Activated T-helper 2 cell treated with anti-CD3 and anti-CD28 coated beads, Interferon-gamma antibody, Interleukin-2, Interleukin-4, amounts not matched to agents 10 μg/mL and 5 μg/mL and 100 μg/mL, durations not matched to agents 14 hours and 24 hours and 36 hours (primary cell): Measurements from ENCODE around the gene NHLRC2. TPM values are rescaled to one million over a fixed set of nuclear protein-coding genes. Genes with fewer than 3 reads are reported as not detected.

ENCODE experiments used
- DNase-seq: peaks from one replicate; pipeline ENCODE4 v3.0.0; 2021; ENCODE audit warnings: low spot score
- H3K27ac Mint-ChIP-seq: one replicate; pipeline ENCODE4 v1.8.0; 2021; ENCODE audit warnings: mixed read lengths
- H3K27me3 Mint-ChIP-seq: one replicate; pipeline ENCODE4 v1.8.0; 2021; ENCODE audit warnings: low read depth, mixed read lengths
- H3K36me3 Mint-ChIP-seq: one replicate; pipeline ENCODE4 v1.8.0; 2021; ENCODE audit warnings: low read depth, mixed read lengths
- H3K4me1 Mint-ChIP-seq: one replicate; pipeline ENCODE4 v1.8.0; 2021; ENCODE audit warnings: low read depth, mixed read lengths
- H3K4me3 Mint-ChIP-seq: one replicate; pipeline ENCODE4 v1.8.0; 2021; ENCODE audit warnings: low read depth, mild to moderate bottlenecking, moderate library complexity, mixed read lengths
- H3K9me3 Mint-ChIP-seq: one replicate; pipeline ENCODE4 v1.8.0; 2021; ENCODE audit warnings: mixed read lengths
- intact Hi-C: fragments of 100-400 bp; cut with micrococcal nuclease; formaldehyde crosslinking; loops from one replicate; pipeline ENCODE4 v1.15.1; 2023
- total RNA-seq: library from RNA; stranded (reverse); gene quantifications from 2 replicates; pipeline ENCODE4 v1.2.3, GENCODE V29; 2022

The NHLRC2 gene
- total RNA-seq, 1 donor from 2014 or later = 26.0 TPM

DNA sequence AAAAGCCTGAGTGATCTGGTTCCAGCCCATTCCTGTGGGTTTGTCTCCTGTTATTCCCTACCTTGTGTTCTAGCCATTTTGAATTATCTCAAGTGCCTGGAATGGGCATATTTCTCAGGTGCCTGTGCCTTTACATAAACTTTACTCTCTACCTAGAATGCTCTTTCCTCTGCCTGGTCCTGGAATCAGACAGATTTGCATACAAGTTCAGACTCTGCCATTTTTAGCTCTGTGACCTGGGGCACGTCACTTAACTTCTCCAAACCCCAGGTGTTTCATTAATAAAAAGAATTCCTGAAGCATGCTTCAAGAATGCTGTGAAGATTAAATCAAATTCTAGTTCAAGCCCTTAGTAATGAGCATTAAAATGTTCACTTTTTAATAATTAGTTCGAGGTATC is 8.4 kb upstream of the NHLRC2 start:
- no peaks in the 10 kb centered on the region for H3K27me3 Mint-ChIP-seq
- H3K27ac Mint-ChIP-seq = no peak overlapping the region
- peaks cover 27% of the 10 kb centered on the region for H3K4me1 Mint-ChIP-seq
- no peaks in the 10 kb centered on the region for H3K9me3 Mint-ChIP-seq
- H3K36me3 Mint-ChIP-seq = peaks cover 50% of the 10 kb centered on the region
- no peak for DNase-seq
- intact Hi-C loops = loop anchor here (5.0 kb wide), 1 partner anchor 159 kb away; no protein-coding TSS in a partner anchor
- no peak overlapping the region for H3K4me3 Mint-ChIP-seq

DNA sequence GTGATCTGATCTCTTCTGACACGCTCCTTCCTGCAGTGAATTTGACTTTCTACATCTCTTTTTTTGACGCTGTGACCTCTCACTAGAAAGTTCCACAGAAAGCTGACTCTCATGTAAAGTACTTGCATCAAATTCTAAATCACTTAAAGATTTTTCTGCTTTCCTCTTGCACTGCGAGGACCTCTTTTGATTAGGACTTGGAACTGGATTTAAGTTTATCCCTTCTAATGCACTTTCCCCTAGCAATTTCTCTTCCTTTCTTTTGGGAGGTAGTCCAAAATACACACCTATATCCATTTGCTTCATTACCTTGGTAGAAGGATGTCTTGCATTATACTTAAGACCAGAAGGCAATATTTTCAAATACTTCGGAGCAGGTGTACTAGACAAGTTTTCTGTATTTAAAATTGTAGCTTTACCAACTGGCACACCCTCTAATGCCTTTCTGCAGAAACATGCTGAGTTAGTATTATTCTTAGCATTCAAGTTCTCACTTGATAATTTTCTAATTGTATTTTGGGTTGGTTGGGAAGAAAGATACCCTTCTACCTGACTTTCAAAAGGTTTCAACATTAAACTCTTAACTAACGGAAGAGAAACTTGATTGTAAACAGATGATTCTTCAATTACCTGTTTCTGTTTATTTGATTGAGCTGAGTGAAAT is 5.2 kb upstream of the NHLRC2 start:
- intact Hi-C loops = loop anchor here (5.0 kb wide), 1 partner anchor 162 kb away; no protein-coding TSS in a partner anchor
- H3K4me1 Mint-ChIP-seq = peaks cover 41% of the 10 kb centered on the region

DNA sequence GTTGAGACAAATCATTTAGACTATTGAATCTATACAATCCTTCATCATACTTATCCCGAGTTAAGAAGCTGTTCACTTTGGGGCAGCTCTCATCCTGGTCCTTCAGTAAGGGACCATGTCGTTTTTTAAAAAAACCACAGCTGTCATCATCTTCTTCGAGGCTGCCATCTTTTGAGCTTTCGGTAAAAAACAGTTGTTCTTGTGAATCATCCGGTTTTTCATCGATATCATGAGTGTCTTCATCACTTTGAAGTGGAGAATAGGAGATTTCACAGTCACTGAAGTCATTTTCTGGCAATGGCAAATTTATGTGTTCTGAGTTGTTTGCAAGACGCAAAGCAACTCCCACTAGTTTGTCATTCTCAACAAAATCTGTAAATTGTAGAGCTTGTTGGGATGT is 4.5 kb upstream of the NHLRC2 start:
- Mint-ChIP-seq H3K4me3 (peak overlapping the region; percentile 68), H3K27ac (peak overlapping the region; percentile 55), H3K27me3 (no peaks in the 10 kb centered on the region), H3K36me3 (peaks cover 48% of the 10 kb centered on the region), H3K4me1 (peaks cover 41% of the 10 kb centered on the region), H3K9me3 (no peaks in the 10 kb centered on the region)
- intact Hi-C loops = loop anchor here (5.0 kb wide), 6 partner anchors 163 to 692 kb away; partner anchors contain the start of genes ADRB1 and CCDC186
- DNase-seq = no peak

More for the DNA sequence above, 5.2 kb upstream of the NHLRC2 start:
- Mint-ChIP-seq H3K27me3 (no peaks in the 10 kb centered on the region), H3K36me3 (peaks cover 51% of the 10 kb centered on the region), H3K9me3 (no peaks in the 10 kb centered on the region), H3K27ac (no peak overlapping the region), H3K4me3 (no peak overlapping the region)
- no peak for DNase-seq

DNA sequence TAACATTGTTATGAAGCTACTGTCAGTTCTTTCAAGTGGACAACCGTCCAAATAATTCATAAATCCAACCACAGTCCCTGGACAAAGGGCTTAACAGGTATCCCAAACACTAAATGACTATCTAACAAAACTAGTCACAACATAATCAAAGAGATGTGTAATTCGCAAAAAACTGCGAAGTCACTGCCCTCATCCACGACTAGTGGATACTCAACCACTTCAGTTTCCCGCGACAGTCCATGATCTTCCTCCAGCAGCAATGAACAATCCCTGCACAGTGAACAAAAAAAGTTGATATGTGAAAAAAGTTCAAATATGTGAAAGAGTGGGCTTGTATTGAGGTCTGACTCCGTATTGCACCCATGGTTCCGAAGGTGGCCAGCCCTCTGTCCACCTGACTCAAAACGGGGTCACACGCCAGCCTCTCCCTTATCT is 866 bp upstream of the NHLRC2 start:
- DNase-seq = no peak
- Mint-ChIP-seq H3K4me1 (peaks cover 58% of the 10 kb centered on the region), H3K36me3 (peaks cover 35% of the 10 kb centered on the region), H3K9me3 (no peaks in the 10 kb centered on the region), H3K27ac (peak overlapping the region; percentile 95), H3K27me3 (no peaks in the 10 kb centered on the region), H3K4me3 (peak overlapping the region; percentile 97)
- intact Hi-C loops = loop anchor here (1.0 to 5.0 kb wide), 7 partner anchors 105 to 689 kb away; partner anchors contain the start of genes ADRB1 and CCDC186

DNA sequence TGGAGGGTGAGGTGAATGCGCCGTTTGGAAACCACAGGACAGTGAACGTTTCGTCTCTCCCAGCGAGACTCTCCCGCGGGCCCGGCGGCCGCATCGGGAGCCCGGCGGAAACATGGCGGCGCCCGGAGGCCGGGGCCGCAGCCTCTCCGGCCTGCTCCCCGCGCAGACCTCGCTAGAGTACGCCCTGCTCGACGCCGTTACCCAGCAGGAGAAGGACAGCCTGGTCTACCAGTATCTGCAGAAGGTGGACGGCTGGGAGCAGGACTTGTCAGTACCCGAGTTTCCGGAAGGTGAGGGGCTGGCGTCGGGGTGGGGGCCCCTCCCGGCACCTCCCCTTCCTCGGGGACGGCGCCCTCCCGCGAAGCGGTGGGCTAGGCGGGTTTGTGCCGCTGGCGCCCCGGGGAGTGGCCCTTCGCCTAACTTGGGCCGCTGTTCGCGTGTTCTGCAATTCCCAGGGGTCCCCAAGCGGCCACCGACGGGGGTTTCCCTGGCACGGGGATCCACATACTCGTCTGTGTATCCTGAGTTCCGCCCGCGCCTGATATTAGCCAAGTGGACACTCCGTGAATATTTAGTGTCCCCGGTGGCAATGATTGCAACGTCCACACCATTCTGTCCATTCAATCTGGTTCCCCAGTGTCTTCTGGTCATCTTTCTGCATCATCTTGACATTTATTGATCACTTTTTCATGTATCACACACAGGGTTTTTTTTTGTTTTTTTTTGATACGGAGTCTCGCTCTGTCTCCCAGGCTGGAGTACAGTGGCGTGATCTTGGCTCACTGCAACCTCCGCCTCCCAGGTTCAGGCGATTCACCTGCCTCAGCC is 514 bp downstream of the NHLRC2 start:
- peak; percentile 38 for DNase-seq
- Mint-ChIP-seq H3K27ac (peak overlapping the region; percentile 95), H3K27me3 (no peaks in the 10 kb centered on the region), H3K9me3 (no peaks in the 10 kb centered on the region), H3K36me3 (peaks cover 34% of the 10 kb centered on the region), H3K4me3 (peak overlapping the region; percentile 97), H3K4me1 (peaks cover 54% of the 10 kb centered on the region)
- intact Hi-C loops = loop anchor here (1.0 to 5.0 kb wide), 7 partner anchors 103 to 687 kb away; partner anchors contain the start of genes ADRB1 and CCDC186

DNA sequence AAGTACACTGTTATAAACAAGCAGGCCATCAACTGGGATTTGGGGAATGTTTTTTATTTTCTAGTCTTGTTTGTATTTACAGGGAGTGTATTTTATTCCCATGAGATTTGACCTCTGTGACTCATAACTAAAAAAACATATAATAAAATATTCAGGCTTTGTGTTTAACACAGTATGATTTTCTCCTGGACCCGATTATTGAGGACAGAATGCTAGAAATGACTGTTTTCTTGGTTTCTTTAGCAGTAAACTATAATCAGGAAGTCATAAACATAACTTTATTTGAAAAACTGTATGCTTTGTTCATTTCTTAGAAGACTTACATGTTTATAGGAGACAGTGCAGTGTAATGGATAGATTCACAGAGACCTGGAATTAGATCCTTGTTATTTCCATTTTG is 2.1 kb downstream of the NHLRC2 start:
- no peaks in the 10 kb centered on the region for H3K27me3 Mint-ChIP-seq
- H3K27ac Mint-ChIP-seq = no peak overlapping the region
- intact Hi-C loops = no loop called here
- H3K4me3 Mint-ChIP-seq = peak overlapping the region; percentile 97
- H3K4me1 Mint-ChIP-seq = peaks cover 47% of the 10 kb centered on the region
- no peak for DNase-seq
- peaks cover 44% of the 10 kb centered on the region for H3K36me3 Mint-ChIP-seq
- peaks cover 9% of the 10 kb centered on the region for H3K9me3 Mint-ChIP-seq

DNA sequence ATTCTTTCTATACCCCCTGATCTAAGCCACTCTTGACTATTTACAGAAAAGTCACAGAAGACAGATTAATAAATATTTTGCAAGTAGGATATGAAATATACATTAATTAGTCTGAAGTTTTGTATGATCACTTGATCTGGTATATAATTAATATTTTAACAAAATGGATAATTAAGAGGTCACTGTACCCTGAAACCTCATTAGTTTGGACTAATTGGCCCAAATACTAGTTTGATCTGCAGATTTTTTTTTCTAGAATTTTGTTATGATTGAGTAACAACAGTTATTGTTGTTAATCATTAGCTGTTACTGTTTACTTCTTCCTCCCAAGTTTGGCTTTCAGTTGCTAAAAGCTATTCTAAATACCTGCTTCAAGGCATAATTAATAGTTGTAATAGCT is 2.7 kb downstream of the NHLRC2 start:
- Mint-ChIP-seq H3K9me3 (peaks cover 9% of the 10 kb centered on the region), H3K27ac (no peak overlapping the region), H3K27me3 (no peaks in the 10 kb centered on the region), H3K4me3 (no peak overlapping the region), H3K4me1 (peaks cover 47% of the 10 kb centered on the region), H3K36me3 (peaks cover 45% of the 10 kb centered on the region)
- intact Hi-C loops = no loop called here
- no peak for DNase-seq

DNA sequence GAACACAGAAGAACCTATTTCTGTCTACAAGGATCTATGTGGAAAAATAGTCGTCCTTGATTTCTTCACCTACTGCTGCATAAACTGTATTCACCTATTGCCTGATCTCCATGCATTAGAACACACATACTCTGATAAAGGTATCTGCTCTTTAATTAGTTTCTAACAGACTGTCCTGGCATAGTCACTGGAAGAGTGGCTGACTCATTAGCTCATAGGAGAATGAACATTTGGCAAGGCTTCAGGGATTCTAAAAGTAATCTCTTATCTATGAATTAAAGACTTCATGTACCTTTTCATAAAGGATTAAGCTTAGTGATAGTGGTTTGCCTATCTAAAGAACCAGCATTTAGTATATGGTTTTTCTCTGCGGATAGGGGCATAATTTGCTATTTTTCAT is 4.1 kb downstream of the NHLRC2 start:
- Mint-ChIP-seq H3K9me3 (peaks cover 9% of the 10 kb centered on the region), H3K36me3 (peaks cover 51% of the 10 kb centered on the region), H3K27me3 (no peaks in the 10 kb centered on the region), H3K4me1 (peaks cover 35% of the 10 kb centered on the region), H3K27ac (no peak overlapping the region), H3K4me3 (no peak overlapping the region)
- no peak for DNase-seq
- intact Hi-C loops = no loop called here

DNA sequence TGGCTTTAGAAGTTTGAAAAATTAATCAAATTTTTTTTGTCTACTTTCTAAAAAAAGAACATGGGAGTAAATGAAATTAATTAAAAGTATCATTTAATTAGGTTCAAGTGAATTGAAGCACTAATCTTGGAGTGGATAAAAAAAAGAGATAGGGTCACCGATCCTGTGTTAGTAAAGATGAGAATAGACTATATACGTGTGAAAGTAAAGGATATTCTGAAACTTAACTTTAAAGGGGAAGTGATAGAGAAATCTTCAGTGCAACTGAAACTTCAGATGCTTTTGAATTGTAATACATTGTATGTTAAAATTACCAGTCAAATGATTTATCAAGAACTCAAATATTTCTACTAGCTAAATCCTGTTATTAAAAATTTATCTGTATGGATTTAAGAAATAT is 4.8 kb downstream of the NHLRC2 start:
- H3K36me3 Mint-ChIP-seq = peaks cover 56% of the 10 kb centered on the region
- no peak overlapping the region for H3K4me3 Mint-ChIP-seq
- no peaks in the 10 kb centered on the region for H3K27me3 Mint-ChIP-seq
- intact Hi-C loops = no loop called here
- peaks cover 32% of the 10 kb centered on the region for H3K4me1 Mint-ChIP-seq
- no peak overlapping the region for H3K27ac Mint-ChIP-seq
- no peak for DNase-seq
- H3K9me3 Mint-ChIP-seq = peaks cover 14% of the 10 kb centered on the region

DNA sequence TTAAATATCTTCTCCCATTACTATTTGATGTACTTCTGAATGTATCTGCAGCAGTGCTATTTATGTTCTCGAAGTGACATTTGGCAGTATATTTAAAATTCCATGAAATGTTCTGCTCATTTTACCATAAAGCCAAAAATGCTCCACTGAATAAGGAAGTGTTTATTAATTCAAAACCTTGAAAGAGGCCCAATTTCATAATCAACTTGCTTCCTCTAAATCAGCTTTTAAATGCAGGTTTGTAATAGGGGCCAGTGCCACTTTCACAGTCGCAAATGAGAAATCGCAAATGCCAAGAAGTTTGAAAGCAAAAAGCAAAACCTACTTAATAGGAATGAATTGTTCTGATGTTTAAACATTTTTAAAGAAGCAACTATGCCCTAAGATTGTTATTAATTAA is 11.4 kb downstream of the NHLRC2 start:
- no peaks in the 10 kb centered on the region for H3K27me3 Mint-ChIP-seq
- peaks cover 58% of the 10 kb centered on the region for H3K36me3 Mint-ChIP-seq
- H3K4me1 Mint-ChIP-seq = peaks cover 10% of the 10 kb centered on the region
- no peak overlapping the region for H3K4me3 Mint-ChIP-seq
- no peak for DNase-seq
- H3K9me3 Mint-ChIP-seq = peaks cover 12% of the 10 kb centered on the region
- H3K27ac Mint-ChIP-seq = no peak overlapping the region
- intact Hi-C loops = no loop called here

DNA sequence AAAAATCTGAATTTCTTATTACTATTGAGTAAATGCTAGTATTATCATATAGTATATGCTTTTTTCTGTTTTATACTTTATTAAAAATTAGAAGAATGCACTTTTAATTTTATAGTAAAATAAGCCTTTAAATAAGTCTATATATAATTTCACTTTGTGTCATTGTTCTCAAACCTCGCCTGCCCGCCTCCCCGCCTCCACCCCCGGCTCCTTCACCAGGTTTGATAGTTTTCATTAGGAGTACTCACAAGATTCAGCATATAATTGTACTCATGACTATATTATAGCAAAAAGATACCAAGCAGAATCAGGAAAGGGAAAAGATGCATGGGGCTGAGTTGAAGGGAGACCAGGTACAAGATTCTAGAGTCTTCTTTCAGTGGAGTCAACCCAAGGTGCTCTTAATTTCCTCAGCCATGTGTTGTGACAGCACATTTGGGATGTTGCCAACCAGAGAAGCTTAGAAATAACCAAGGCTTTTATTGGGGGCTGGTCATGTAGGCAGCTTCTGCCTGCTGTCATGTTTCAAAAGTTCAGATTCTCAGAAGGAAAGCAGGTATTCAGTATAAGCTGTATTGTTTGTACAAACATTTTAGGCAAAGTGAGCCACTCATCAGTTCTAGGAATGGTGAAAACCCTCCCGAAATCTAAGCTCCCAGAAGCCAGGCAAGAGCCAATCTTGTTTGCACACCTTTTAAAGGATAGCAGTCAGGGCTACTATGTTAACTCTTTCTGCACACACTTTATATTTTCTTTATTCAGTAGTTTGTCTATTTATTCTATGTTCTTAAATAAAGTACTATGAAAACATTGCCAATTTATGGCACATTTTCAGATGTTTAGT is 12.3 kb downstream of the NHLRC2 start:
- DNase-seq = no peak
- no peak overlapping the region for H3K4me3 Mint-ChIP-seq
- peaks cover 56% of the 10 kb centered on the region for H3K36me3 Mint-ChIP-seq
- H3K27me3 Mint-ChIP-seq = no peaks in the 10 kb centered on the region
- no peak overlapping the region for H3K27ac Mint-ChIP-seq
- H3K4me1 Mint-ChIP-seq = peaks cover 10% of the 10 kb centered on the region
- H3K9me3 Mint-ChIP-seq = peaks cover 7% of the 10 kb centered on the region
- intact Hi-C loops = no loop called here

DNA sequence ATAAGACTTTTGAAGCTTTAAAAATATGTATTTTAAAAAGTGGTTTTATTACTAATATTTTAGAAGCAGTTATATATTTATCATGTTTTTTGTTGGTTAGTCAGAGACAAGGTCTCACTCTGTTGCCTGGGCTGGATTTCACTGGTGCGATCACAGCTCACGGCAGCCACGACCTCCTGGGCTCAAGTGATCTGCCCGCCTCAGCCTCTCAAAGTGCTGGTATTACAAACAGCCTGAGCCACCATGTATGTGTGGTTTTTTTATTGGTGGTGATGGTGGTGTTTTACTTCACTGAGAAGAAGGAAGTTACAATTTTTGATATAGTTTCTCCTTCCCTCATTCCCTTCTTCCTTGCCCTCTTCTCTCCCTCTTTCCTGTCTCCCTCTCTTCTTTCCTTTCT is 13.4 kb downstream of the NHLRC2 start:
- H3K36me3 Mint-ChIP-seq = peaks cover 61% of the 10 kb centered on the region
- no peak overlapping the region for H3K4me3 Mint-ChIP-seq
- peaks cover 15% of the 10 kb centered on the region for H3K9me3 Mint-ChIP-seq
- no peak for DNase-seq
- no peak overlapping the region for H3K27ac Mint-ChIP-seq
- no peaks in the 10 kb centered on the region for H3K27me3 Mint-ChIP-seq
- peaks cover 10% of the 10 kb centered on the region for H3K4me1 Mint-ChIP-seq
- intact Hi-C loops = no loop called here
